Right ventricle myocardium inferior (tissue), 1 donor: ENCODE data around the gene C2orf74. TPM values are rescaled to one million over a fixed set of nuclear protein-coding genes. Genes with fewer than 3 reads are reported as not detected.
"Not testable (repeated sequence)": the region's sequence is repeated elsewhere in the genome, so short reads cannot be mapped to it uniquely, and the experiment has no call there.

Source experiments
- ATAC-seq: fragments of 200-7000 bp; cut with Tn5 transposase; one replicate; pipeline ENCODE4 v1.9.1; 2020; ENCODE audit warnings: mild to moderate bottlenecking, moderate library complexity
- DNase-seq: peaks from one replicate; pipeline ENCODE4 v3.0.0; 2021; ENCODE audit errors: missing footprints
- intact Hi-C: fragments of 100-400 bp; cut with DNase I; formaldehyde crosslinking; loops from one replicate; pipeline ENCODE4 v1.11.0; 2022
- long read RNA-seq: library from polyadenylated mRNA; unstranded; transcript quantifications from one replicate; pipeline ENCODE4 v2.0.0, GENCODE V29; 2021
- total RNA-seq: library from RNA; stranded (reverse); fragmentation: NEBNext Ultra II Directional; extraction: Animal tissue kit (Norgen Biotek cat#: 25700); gene quantifications from one replicate; pipeline ENCODE4 v1.2.1, GENCODE V29; 2021
- donor health status: DM: no; HTN: yes; CAD: no; lungs with severe emphysema.

The C2orf74 gene
- total RNA-seq, result 30.1 TPM
- long read RNA-seq, transcript C2orf74-202 (4 exons, 879 nt), result major isoform, 7 of 11 reads
- long read RNA-seq, partial matches to known transcripts, result 0 of 11 reads
- long read RNA-seq, other reads (novel, unspliced or antisense), result 4 of 11 reads

DNA sequence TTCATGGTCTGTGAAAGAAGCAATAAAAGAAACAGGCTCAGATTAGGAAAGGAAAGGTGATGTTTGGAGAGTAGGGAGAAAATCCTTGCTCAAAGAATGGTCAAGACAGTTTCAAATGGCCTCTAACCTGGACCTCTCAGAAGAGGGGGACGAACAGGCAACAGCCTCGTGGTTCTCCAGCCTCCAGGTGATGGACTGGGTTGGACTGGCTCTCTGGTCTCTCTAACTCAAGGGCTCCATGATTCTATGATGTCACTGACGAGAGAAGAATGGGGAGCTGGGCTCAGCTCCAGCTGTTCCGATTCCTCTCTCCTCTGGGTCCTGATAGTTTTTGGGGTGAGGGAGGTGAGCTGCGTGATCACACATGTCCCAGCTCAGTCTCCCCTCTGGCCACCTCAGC lies at the start of gene C2orf74:
Gene C2orf74, plus strand, starts transcription at position 301 of the 400 bp plus-strand sequence. CDS start 327 bp downstream, outside the sequence.
- DNase-seq (no peak), ATAC-seq (no peak)
- intact Hi-C loops, result no loop called here

GRCh38 chr2:61114147-61114546 lies 47.8 kb upstream of the C2orf74 start:
- intact Hi-C loops, result no loop called here
- DNase-seq (no peak), ATAC-seq (no peak)

DNA sequence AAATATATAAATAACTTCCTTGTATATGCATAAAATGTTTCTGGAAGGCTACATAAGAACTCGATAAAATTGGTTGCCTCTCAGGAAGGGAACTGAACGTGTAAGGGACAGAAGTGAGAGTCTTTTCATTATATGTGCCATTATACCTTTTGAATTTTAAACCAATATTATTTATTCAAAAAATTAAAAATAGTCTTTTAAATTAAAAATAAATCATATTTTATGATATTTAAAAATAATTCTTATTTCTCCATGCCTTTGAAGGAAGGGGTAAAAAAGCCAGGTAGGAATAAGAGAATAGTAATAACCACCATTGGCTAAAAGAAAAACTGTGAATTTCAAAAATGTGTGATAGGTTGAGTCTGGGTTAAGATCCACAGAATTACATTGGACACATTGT lies 45.7 kb upstream of the C2orf74 start:
- intact Hi-C loops, result no loop called here
- no peak for DNase-seq
- ATAC-seq, result no peak

DNA sequence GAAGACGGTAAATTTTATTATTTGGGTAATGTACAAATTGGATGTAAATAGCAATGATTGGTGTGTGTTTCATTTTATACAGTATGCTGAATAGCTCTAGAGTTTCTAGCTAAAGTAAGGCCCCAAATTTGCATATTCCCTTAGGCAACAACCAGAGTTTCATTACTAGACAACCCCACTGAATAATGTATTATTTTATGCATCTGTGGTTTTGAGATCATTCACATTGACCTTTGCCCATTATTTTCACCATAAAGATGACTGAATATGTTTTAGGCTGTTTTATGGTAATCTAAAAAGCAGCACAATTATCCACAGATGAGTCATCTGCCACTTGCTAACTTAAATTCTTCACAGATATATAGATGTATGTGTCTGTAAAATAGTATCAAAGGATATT lies 44.5 kb upstream of the C2orf74 start:
- DNase-seq (no peak), ATAC-seq (no peak)
- intact Hi-C loops, result no loop called here

- intact Hi-C loops, result no loop called here
- ATAC-seq (no peak), DNase-seq (no peak)
These were observed 36.8 kb upstream of the C2orf74 start for GRCh38 chr2:61125123-61125710.

- intact Hi-C loops, result no loop called here
- DNase-seq (no peak), ATAC-seq (no peak)
These were observed 36.2 kb upstream of the C2orf74 start for GRCh38 chr2:61125798-61126197.

- ATAC-seq, intact Hi-C loops, DNase-seq: not testable (repeated sequence)
These were observed 33.9 kb upstream of the C2orf74 start for GRCh38 chr2:61128122-61128521.

DNA sequence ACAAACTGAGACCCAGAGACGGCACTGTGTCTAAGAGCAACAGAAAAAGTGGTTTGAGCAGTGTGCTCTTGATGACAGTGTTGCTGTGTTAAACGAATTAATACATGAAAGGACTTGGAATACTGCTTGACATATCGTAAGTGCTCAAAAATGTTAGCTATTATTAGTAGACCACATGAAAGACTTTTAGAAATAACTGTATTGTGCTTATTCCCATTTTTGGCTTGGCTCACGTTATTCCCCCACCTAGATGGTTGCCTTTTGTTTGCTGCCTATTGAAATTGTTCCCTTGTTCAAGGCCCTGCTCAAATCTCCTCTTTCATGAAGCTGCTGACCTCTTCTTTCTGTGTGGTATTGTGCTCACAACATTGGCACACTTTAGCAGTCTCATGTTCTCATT lies 27.8 kb upstream of the C2orf74 start:
- no peak for DNase-seq
- no peak for ATAC-seq
- intact Hi-C loops, result no loop called here

DNA sequence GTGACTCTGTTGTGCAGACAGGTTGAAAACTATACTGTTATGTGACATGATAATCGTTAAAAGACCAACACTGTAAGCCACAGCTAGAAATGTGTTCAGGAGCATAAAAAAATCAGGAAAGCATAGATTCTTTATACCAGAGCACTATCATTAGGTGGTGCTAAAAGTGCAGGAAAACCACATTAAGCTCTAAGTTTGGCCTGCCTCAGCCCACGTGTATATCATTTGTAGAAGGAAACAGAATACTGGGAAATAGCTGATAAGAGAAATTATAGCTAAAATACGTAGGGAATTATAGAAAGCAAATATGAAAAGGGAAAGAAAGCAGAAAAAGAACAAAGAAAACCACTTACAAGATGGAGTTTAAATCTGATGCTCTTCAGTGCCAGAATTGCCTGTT lies 26.5 kb upstream of the C2orf74 start:
- intact Hi-C loops, result no loop called here
- peak; percentile 46 for ATAC-seq
- DNase-seq, result no peak

DNA sequence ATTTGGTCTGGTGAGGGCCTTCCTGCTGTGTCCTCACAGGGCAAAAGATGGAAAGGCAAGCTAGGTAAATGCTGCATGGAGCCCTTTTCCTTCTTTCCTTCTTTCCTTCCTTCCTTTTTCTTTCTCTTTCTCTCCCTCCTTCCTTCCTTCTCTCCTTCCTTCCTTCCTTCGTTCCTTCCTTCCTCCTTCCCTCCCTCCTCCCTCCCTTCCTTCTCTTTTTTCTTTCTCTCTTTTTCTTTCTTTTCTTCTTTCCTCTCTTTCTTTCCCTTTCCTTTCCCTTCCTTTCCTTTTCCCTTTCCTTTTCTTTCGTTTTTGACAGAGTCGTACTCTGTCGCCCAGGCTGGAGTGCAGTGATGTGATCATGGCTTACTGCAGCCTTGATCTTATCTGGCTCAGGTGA lies 23.1 kb upstream of the C2orf74 start:
- intact Hi-C loops, result no loop called here
- ATAC-seq (no peak), DNase-seq (no peak)

DNA sequence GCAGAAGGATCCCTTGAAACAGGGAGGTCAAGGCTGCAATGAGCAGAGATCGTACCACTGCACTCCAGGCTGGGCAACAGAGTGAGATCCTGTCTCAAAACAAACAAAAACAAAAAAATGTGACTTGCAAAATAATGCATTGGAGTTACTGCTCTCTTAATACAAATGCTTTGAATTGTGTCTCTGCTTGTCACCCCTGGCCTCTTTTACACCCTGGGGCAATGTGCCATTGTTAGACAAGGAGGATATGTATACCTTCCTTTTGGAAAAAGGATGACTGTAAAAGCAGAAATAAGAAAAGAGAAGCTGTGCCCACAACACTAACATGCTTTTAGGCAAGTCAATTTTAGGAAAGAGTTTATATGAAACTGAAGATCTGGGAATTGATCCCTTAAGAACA lies 20.8 kb upstream of the C2orf74 start:
- ATAC-seq (no peak), DNase-seq (no peak)
- intact Hi-C loops, result loop anchor here (10.0 kb wide), 1 partner anchor 256 kb away; the partner anchor contains the start of gene REL

- ATAC-seq (peak; percentile 99), DNase-seq (peak; percentile 97)
- intact Hi-C loops, result loop anchor here (1.0 to 10.0 kb wide), 2 partner anchors 33 to 260 kb away; partner anchors contain the start of gene REL
These were observed 17.2 kb upstream of the C2orf74 start for GRCh38 chr2:61144697-61145268.

- no peak for DNase-seq
- intact Hi-C loops, result loop anchor here (1.0 to 10.0 kb wide), 2 partner anchors 31 to 261 kb away; partner anchors contain the start of gene REL
- no peak for ATAC-seq
These were observed 16.0 kb upstream of the C2orf74 start for GRCh38 chr2:61145990-61146389.

- not testable (repeated sequence) for ATAC-seq, DNase-seq
- intact Hi-C loops, result loop anchor here (10.0 kb wide), 1 partner anchor 263 kb away; the partner anchor contains the start of gene REL
These were observed 13.9 kb upstream of the C2orf74 start for GRCh38 chr2:61148091-61148490.

DNA sequence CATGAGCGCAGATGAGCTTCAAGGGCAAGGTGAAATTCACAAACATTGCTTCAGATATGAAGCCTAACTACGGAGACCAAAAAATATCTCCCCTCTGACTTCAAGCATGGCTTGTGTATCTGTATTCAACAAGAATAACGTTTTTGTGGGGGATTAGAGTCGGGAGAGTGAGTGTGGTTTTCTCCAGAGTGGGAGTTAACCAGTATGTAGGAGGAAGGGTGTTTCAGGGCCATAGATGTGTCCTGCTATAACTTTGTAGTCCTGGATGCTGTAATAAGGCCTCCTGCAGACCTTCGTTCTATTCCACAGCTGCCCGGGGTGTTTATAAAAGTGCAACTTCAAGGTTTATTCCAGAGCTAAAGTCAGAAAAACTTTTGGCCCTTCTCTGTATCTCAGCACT lies 12.9 kb upstream of the C2orf74 start:
- ATAC-seq (no peak), DNase-seq (no peak)
- intact Hi-C loops, result loop anchor here (10.0 kb wide), 1 partner anchor 264 kb away; the partner anchor contains the start of gene REL

DNA sequence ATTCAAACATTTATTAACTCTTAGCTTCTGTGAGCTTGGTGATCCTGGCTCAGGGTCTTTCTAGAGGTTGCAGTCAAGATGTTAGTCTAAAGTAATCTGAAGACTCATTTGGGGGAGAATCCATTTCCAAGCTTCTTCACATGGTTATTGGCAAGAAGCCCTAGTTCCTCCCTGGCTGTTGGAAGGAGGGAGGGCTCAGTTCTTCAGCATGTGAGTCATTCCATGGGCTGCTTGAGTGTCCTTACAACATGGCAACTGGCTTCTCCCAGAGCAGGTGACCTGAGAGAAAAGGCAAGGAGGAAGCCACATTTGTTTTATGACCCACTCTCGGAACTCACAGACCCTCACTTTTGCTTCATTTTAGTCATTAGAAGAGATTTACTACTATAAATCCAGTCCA lies 10.6 kb upstream of the C2orf74 start:
- ATAC-seq (no peak), DNase-seq (no peak)
- intact Hi-C loops, result no loop called here

DNA sequence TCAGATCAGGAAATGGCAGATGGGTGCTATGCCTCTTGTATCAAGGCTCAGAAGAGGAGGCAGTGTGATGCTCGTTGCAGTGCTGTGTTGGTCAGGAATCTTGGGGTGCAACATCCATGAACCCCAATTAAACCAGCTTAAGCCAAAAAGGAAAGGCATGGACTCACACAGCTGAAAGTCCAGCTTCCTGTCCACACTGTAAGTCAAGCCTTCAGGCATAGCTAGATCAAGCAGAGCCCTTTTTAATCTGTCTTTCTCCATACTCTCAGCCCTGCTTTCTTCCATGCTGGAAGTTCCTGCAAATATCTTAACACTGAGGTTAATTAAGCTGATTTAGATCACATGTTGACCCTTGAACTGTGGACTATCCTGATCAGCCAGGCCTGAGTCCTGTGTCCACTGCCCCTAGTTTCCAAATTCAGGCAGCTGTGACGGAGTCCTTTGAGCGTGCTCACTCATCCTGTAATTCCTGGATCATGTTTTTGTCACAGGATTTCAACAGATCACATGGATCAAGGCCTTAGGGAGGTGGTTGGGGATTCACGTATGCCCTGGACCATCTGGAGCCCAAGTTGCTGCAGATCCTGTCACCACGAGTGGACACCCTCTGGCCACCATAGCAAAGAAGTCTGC lies 4.5 kb upstream of the C2orf74 start:
- intact Hi-C loops, result no loop called here
- ATAC-seq (no peak), DNase-seq (no peak)

GRCh38 chr2:61158356-61158955 lies 3.5 kb upstream of the C2orf74 start:
- intact Hi-C loops, result no loop called here
- ATAC-seq, result no peak

DNA sequence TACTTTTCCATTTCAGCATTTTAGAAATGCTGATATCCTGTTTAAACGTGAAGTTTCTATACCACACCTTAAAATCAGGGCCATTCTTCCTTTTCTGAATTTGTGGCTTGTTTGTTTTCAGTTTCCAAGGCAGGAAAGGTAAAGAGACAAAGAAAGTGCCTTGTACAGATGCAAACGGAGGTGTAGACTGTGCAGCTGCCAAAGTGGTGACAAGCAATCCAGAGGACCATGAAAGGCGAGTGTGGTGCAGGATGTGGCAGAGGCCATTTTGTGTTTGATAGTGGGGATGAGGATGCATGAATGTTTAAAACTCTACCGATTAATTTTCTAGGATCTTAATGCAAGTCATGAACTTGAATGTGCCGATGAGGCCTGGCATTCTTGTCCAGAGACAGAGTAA lies 733 bp downstream of the C2orf74 start:
- ATAC-seq (no peak), DNase-seq (no peak)
- intact Hi-C loops, result no loop called here

More at GRCh38 chr2:61158356-61158955, 3.5 kb upstream of the C2orf74 start:
- DNase-seq, result no peak
